Effector memory CD4-positive, alpha-beta T cell (primary cell): ENCODE results near the gene PCBP3.
"Not testable (repeated sequence)": the region's sequence is repeated elsewhere in the genome, so short reads cannot be mapped to it uniquely, and the experiment has no call there.

Experiments
- DNase-seq, 3 donors: peaks; one replicate each; pipeline ENCODE4 v3.0.0-alpha.2; 2020
- H3K27ac ChIP-seq: 2 replicates; pipeline ENCODE4 v1.7.0; 2013; ENCODE audit warnings: mild to moderate bottlenecking, low read length, moderate library complexity; ENCODE audit not compliant: insufficient read depth, poor library complexity, severe bottlenecking
- H3K27me3 ChIP-seq: replicated peaks from 2 replicates; pipeline ENCODE4 v1.7.0; 2013; ENCODE audit warnings: mild to moderate bottlenecking, low read length; ENCODE audit not compliant: insufficient read depth, control insufficient read depth, poor library complexity, severe bottlenecking
- H3K36me3 ChIP-seq: 2 replicates; pipeline ENCODE4 v1.7.0; 2013; ENCODE audit warnings: mild to moderate bottlenecking, low read length, moderate library complexity; ENCODE audit not compliant: control insufficient read depth, insufficient read depth
- H3K4me1 ChIP-seq: 2 replicates; pipeline ENCODE4 v1.7.0; 2013; ENCODE audit warnings: low read length, mild to moderate bottlenecking; ENCODE audit not compliant: control insufficient read depth, insufficient read depth, poor library complexity, severe bottlenecking
- H3K4me3 ChIP-seq: 2 replicates; pipeline ENCODE4 v1.7.0; 2013; ENCODE audit warnings: low read length, low read depth, mild to moderate bottlenecking; ENCODE audit not compliant: insufficient read depth, poor library complexity, severe bottlenecking
- H3K9me3 ChIP-seq: 2 replicates; pipeline ENCODE4 v1.7.0; 2013; ENCODE audit warnings: mild to moderate bottlenecking, low read length, moderate library complexity; ENCODE audit not compliant: control insufficient read depth

PCBP3 gene

GRCh38 chr21:45678790-45679189, 35.3 kb downstream of the PCBP3 start:
- not testable (repeated sequence) for DNase-seq, H3K27me3 ChIP-seq, H3K4me1 ChIP-seq, H3K4me3 ChIP-seq, H3K9me3 ChIP-seq, H3K27ac ChIP-seq, H3K36me3 ChIP-seq

GRCh38 chr21:45680215-45680614, 36.7 kb downstream of the PCBP3 start:
- no peak overlapping the region for H3K4me3 ChIP-seq
- no peak overlapping the region for H3K27ac ChIP-seq
- no peaks in the 10 kb centered on the region for H3K36me3 ChIP-seq
- DNase-seq = no peak
- no peaks in the 10 kb centered on the region for H3K9me3 ChIP-seq
- H3K27me3 ChIP-seq = no peaks in the 10 kb centered on the region
- H3K4me1 ChIP-seq = no peaks in the 10 kb centered on the region

GRCh38 chr21:45695086-45695485, 51.6 kb downstream of the PCBP3 start:
- Histone ChIP-seq H3K4me1 (no peaks in the 10 kb centered on the region), H3K27me3 (no peaks in the 10 kb centered on the region), H3K4me3 (no peak overlapping the region), H3K36me3 (no peaks in the 10 kb centered on the region), H3K27ac (no peak overlapping the region), H3K9me3 (no peaks in the 10 kb centered on the region)
- DNase-seq = no peak

GRCh38 chr21:45698493-45699184, 55.1 kb downstream of the PCBP3 start:
- H3K27me3 ChIP-seq = no peaks in the 10 kb centered on the region
- H3K36me3 ChIP-seq = no peaks in the 10 kb centered on the region
- no peaks in the 10 kb centered on the region for H3K9me3 ChIP-seq
- H3K4me3 ChIP-seq = no peak overlapping the region
- no peak overlapping the region for H3K27ac ChIP-seq
- peaks cover 3% of the 10 kb centered on the region for H3K4me1 ChIP-seq
- no peak for DNase-seq

- Histone ChIP-seq H3K4me3 (no peak overlapping the region), H3K27ac (no peak overlapping the region), H3K4me1 (peaks cover 3% of the 10 kb centered on the region), H3K36me3 (no peaks in the 10 kb centered on the region), H3K27me3 (no peaks in the 10 kb centered on the region), H3K9me3 (no peaks in the 10 kb centered on the region)
- DNase-seq = no peak
Observed at GRCh38 chr21:45699251-45699942, 55.9 kb downstream of the PCBP3 start.

GRCh38 chr21:45699966-45700365, 56.4 kb downstream of the PCBP3 start:
- DNase-seq = no peak
- peaks cover 3% of the 10 kb centered on the region for H3K4me1 ChIP-seq
- H3K27me3 ChIP-seq = no peaks in the 10 kb centered on the region
- H3K9me3 ChIP-seq = no peaks in the 10 kb centered on the region
- no peak overlapping the region for H3K27ac ChIP-seq
- H3K36me3 ChIP-seq = no peaks in the 10 kb centered on the region
- no peak overlapping the region for H3K4me3 ChIP-seq

- Histone ChIP-seq H3K9me3 (no peaks in the 10 kb centered on the region), H3K4me3 (no peak overlapping the region), H3K27me3 (no peaks in the 10 kb centered on the region), H3K4me1 (peaks cover 3% of the 10 kb centered on the region), H3K36me3 (no peaks in the 10 kb centered on the region), H3K27ac (no peak overlapping the region)
- no peak for DNase-seq
Observed at GRCh38 chr21:45700461-45700860, 56.9 kb downstream of the PCBP3 start.

GRCh38 chr21:45704311-45705108, 61.0 kb downstream of the PCBP3 start:
- no peaks in the 10 kb centered on the region for H3K9me3 ChIP-seq
- no peak overlapping the region for H3K27ac ChIP-seq
- no peaks in the 10 kb centered on the region for H3K36me3 ChIP-seq
- no peaks in the 10 kb centered on the region for H3K27me3 ChIP-seq
- peaks cover 3% of the 10 kb centered on the region for H3K4me1 ChIP-seq
- DNase-seq = no peak
- no peak overlapping the region for H3K4me3 ChIP-seq

GRCh38 chr21:45706299-45706698, 62.8 kb downstream of the PCBP3 start:
- Histone ChIP-seq H3K36me3 (no peaks in the 10 kb centered on the region), H3K9me3 (no peaks in the 10 kb centered on the region), H3K27ac (no peak overlapping the region), H3K4me3 (no peak overlapping the region), H3K4me1 (no peaks in the 10 kb centered on the region), H3K27me3 (no peaks in the 10 kb centered on the region)
- no peak for DNase-seq

GRCh38 chr21:45709173-45709572, 65.6 kb downstream of the PCBP3 start:
- no peak for DNase-seq
- no peaks in the 10 kb centered on the region for H3K9me3 ChIP-seq
- H3K27me3 ChIP-seq = no peaks in the 10 kb centered on the region
- no peaks in the 10 kb centered on the region for H3K4me1 ChIP-seq
- no peak overlapping the region for H3K27ac ChIP-seq
- no peaks in the 10 kb centered on the region for H3K36me3 ChIP-seq
- no peak overlapping the region for H3K4me3 ChIP-seq
